HEK293 (cell line): ENCODE results near the gene DCD.

ENCODE experiments used
- CTCF ChIA-PET: fragments of 350-600 bp; formaldehyde crosslinking; extraction: SDS; loops from one replicate; lab custom pipeline; 2021; ENCODE audit warnings: antibody characterized with exemption; lab: Yijun Ruan, JAX
- POLR2A ChIA-PET: fragments of 300-600 bp; formaldehyde crosslinking; extraction: SDS; loops from one replicate; lab custom pipeline; 2020; ENCODE audit warnings: antibody characterized with exemption, inconsistent platforms; lab: Yijun Ruan, JAX
- H3K27ac ChIP-seq: fragments of 200-500 bp; sonication (Bioruptor generic); 2 replicates; pipeline ENCODE4 v1.5.1; 2014; ENCODE audit warnings: low read depth, low read length, control low read depth, inconsistent platforms; ENCODE audit errors: extremely low read depth
- H3K36me3 ChIP-seq, 2 experiments: fragments of 200-500 bp in 1 of 2; sonication (Bioruptor generic) in 1 of 2; 1 replicate in 1 of 2; 2 replicates in 1 of 2; pipeline ENCODE4 v1.5.1; 2014 to 2017; ENCODE audit warnings: inconsistent platforms in 2 of 2, low read length in 2 of 2; ENCODE audit not compliant: control insufficient read depth in 2 of 2, insufficient read depth in 1 of 2
- H3K4me1 ChIP-seq: fragments of 200-500 bp; sonication (Bioruptor generic); 2 replicates; pipeline ENCODE4 v1.5.1; 2014; ENCODE audit warnings: mild to moderate bottlenecking, low read length, inconsistent platforms; ENCODE audit not compliant: control insufficient read depth, insufficient read depth
- H3K4me3 ChIP-seq: 2 replicates; pipeline ENCODE4 v1.5.1; 2011; ENCODE audit warnings: low read depth, mild to moderate bottlenecking, control low read depth, low read length, moderate library complexity
- H3K9me3 ChIP-seq: fragments of 200-500 bp; sonication (Bioruptor generic); 2 replicates; pipeline ENCODE4 v1.5.1; 2014; ENCODE audit warnings: low read depth, low read length, inconsistent platforms; ENCODE audit not compliant: control insufficient read depth, insufficient read depth
- EGR2 ChIP-seq: fragments of 450-650 bp; formaldehyde crosslinking; IDR thresholded peaks from 2 replicates; pipeline ENCODE4 v1.5.1; 2016; ENCODE audit warnings: low read depth, missing biosample characterization, missing genetic modification characterization
- HOXA7 ChIP-seq: sonication (generic); formaldehyde crosslinking; IDR thresholded peaks from 2 replicates; pipeline ENCODE4 v1.8.1; 2022; ENCODE audit warnings: missing genetic modification reagents, borderline replicate concordance
- OSR2 ChIP-seq: fragments of 450-650 bp; formaldehyde crosslinking; IDR thresholded peaks from 2 replicates; pipeline ENCODE4 v1.5.1; 2016; ENCODE audit warnings: missing biosample characterization, missing genetic modification characterization
- SP2 ChIP-seq: fragments of 450-650 bp; formaldehyde crosslinking; IDR thresholded peaks from 2 replicates; pipeline ENCODE4 v1.5.1; 2016; ENCODE audit warnings: missing biosample characterization, missing genetic modification characterization
- ZBTB20 ChIP-seq: fragments of 450-650 bp; formaldehyde crosslinking; IDR thresholded peaks from 2 replicates; pipeline ENCODE4 v1.5.1; 2016; ENCODE audit warnings: missing biosample characterization, missing genetic modification characterization
- ZBTB48 ChIP-seq: fragments of 450-650 bp; formaldehyde crosslinking; IDR thresholded peaks from 2 replicates; pipeline ENCODE4 v1.5.1; 2016; ENCODE audit warnings: missing biosample characterization, missing genetic modification characterization
- ZFP41 ChIP-seq: fragments of 450-650 bp; formaldehyde crosslinking; IDR thresholded peaks from 2 replicates; pipeline ENCODE4 v1.5.1; 2016; ENCODE audit warnings: missing biosample characterization, missing genetic modification characterization, borderline replicate concordance
- ZNF114 ChIP-seq: fragments of 450-650 bp; formaldehyde crosslinking; IDR thresholded peaks from 2 replicates; pipeline ENCODE4 v1.5.0; 2017; ENCODE audit warnings: missing biosample characterization, missing genetic modification characterization
- ZNF239 ChIP-seq: fragments of 450-650 bp; formaldehyde crosslinking; IDR thresholded peaks from 2 replicates; pipeline ENCODE4 v1.5.1; 2016; ENCODE audit warnings: missing biosample characterization, missing genetic modification characterization
- ZNF529 ChIP-seq: fragments of 450-650 bp; formaldehyde crosslinking; IDR thresholded peaks from 2 replicates; pipeline ENCODE4 v1.5.1; 2017; ENCODE audit warnings: missing genetic modification characterization, missing biosample characterization; ENCODE audit not compliant: insufficient replicate concordance
- ZNF544 ChIP-seq: fragments of 450-650 bp; formaldehyde crosslinking; IDR thresholded peaks from 2 replicates; pipeline ENCODE4 v1.5.0; 2017; ENCODE audit warnings: missing biosample characterization, missing genetic modification characterization
- ZNF777 ChIP-seq: fragments of 450-650 bp; formaldehyde crosslinking; IDR thresholded peaks from 2 replicates; pipeline ENCODE4 v1.5.1; 2017; ENCODE audit warnings: missing biosample characterization, missing genetic modification characterization, borderline replicate concordance
- TF ChIP-seq, protein P1 (sequence below): fragments of 450-650 bp; formaldehyde crosslinking; IDR thresholded peaks from 2 replicates; pipeline ENCODE4 v1.5.1; 2016; ENCODE audit warnings: missing biosample characterization, missing genetic modification characterization
- TF ChIP-seq, protein P2 (sequence below): sonication (generic); formaldehyde crosslinking; IDR thresholded peaks from 2 replicates; pipeline ENCODE4 v1.8.1; 2022; ENCODE audit warnings: mild to moderate bottlenecking, moderate library complexity, missing genetic modification reagents
- TF ChIP-seq, protein P3 (sequence below): fragments of 450-650 bp; formaldehyde crosslinking; IDR thresholded peaks from 2 replicates; pipeline ENCODE4 v1.5.1; 2016; ENCODE audit warnings: missing biosample characterization, missing genetic modification characterization, borderline replicate concordance
- TF ChIP-seq, protein P4 (sequence below): fragments of 450-650 bp; formaldehyde crosslinking; conservative IDR thresholded peaks from 2 replicates; pipeline ENCODE4 v1.5.1; 2016; ENCODE audit warnings: low read depth, missing biosample characterization, missing genetic modification characterization
- TF ChIP-seq, protein P5 (sequence below): fragments of 450-650 bp; IDR thresholded peaks from 2 replicates; pipeline ENCODE4 v1.5.1; 2018; ENCODE audit warnings: missing biosample characterization, mild to moderate bottlenecking, missing genetic modification characterization
- TF ChIP-seq, protein P6 (sequence below): fragments of 450-650 bp; formaldehyde crosslinking; IDR thresholded peaks from 2 replicates; pipeline ENCODE4 v1.5.1; 2017; ENCODE audit warnings: missing biosample characterization, missing genetic modification characterization

The DCD gene, protein sequence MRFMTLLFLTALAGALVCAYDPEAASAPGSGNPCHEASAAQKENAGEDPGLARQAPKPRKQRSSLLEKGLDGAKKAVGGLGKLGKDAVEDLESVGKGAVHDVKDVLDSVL

DNA sequence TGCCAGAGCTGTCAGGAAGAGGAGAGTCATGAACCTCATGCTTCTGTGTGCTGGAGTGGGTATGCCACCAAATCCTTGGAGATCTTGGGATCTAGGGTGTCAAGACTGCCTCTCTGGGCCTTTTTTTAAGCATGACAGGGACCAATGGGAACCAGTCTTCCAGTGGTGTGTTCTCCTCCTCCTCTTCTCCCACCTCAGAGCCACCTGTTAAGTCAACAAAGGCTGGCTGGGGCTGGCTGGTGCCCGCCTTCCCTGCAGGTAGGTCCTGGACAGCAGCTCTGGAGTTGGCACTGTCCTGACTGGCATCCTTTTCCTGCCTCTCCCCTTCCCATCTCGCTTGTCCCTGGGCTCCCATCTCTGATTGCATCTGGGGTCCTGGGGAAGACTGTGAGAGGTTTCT is at the start of gene DCD:
Gene DCD (minus strand): TSS at position 101 of the 400 bp plus-strand sequence. CDS start 62 bp downstream, at position 39.
- TF ChIP-seq ZNF544 (tag by site-specific recombination) (no peak), OSR2 (tag by site-specific recombination) (no peak)
- TF ChIP-seq, all 188 proteins: peak for 0
- H3K4me1 ChIP-seq = no peaks in the 10 kb centered on the region
- H3K36me3 ChIP-seq = no peaks in the 10 kb centered on the region
- no peaks in the 10 kb centered on the region for H3K9me3 ChIP-seq
- H3K27ac ChIP-seq = no peak within 1 kb of the TSS
- POLR2A ChIA-PET = no interaction called here
- CTCF ChIA-PET = no interaction called here
- no peak within 1 kb of the TSS for H3K4me3 ChIP-seq

DNA sequence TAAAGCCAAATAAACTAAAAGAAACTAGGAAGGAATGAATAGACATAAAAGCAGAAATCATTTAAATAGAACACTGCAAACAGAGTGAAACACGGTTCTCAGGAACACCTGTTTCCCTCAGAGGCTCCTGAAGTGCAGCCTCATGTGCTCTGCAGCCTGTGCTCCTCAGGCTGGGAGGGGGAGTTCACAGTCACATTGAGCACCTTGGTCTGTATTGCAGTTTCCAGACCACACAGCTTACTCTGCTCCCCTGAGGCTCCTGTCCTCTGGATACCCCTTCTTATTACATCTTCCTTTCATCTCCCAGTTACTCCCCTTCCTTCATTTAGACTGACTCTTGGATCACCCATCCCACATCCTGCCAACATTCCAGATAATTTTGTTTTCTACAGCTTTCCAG is 49.7 kb upstream of the DCD start:
- Histone ChIP-seq H3K27ac (no peak overlapping the region), H3K4me1 (no peaks in the 10 kb centered on the region), H3K36me3 (no peaks in the 10 kb centered on the region), H3K4me3 (no peak overlapping the region), H3K9me3 (no peaks in the 10 kb centered on the region)
- TF ChIP-seq EGR2 (tag by site-specific recombination) = no peak
- TF ChIP-seq, protein P1, sequence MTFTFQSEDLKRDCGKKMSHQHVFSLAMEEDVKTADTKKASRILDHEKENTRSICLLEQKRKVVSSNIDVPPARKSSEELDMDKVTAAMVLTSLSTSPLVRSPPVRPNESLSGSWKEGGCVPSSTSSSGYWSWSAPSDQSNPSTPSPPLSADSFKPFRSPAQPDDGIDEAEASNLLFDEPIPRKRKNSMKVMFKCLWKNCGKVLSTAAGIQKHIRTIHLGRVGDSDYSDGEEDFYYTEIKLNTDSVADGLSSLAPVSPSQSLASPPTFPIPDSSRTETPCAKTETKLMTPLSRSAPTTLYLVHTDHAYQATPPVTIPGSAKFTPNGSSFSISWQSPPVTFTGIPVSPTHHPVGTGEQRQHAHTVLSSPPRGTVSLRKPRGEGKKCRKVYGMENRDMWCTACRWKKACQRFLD (tag by site-specific recombination) = no peak
- TF ChIP-seq ZNF239 (tag by site-specific recombination) = no peak
- no peak for TF ChIP-seq HOXA7
- no peak for TF ChIP-seq SP2 (tag by site-specific recombination)
- no peak for TF ChIP-seq ZNF777 (tag by site-specific recombination)
- TF ChIP-seq ZFP41 (tag by site-specific recombination) = no peak
- TF ChIP-seq, protein P2, sequence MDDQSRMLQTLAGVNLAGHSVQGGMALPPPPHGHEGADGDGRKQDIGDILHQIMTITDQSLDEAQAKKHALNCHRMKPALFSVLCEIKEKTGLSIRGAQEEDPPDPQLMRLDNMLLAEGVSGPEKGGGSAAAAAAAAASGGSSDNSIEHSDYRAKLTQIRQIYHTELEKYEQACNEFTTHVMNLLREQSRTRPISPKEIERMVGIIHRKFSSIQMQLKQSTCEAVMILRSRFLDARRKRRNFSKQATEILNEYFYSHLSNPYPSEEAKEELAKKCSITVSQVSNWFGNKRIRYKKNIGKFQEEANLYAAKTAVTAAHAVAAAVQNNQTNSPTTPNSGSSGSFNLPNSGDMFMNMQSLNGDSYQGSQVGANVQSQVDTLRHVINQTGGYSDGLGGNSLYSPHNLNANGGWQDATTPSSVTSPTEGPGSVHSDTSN (CRISPR knock-in tag) = no peak
- TF ChIP-seq, protein P3, sequence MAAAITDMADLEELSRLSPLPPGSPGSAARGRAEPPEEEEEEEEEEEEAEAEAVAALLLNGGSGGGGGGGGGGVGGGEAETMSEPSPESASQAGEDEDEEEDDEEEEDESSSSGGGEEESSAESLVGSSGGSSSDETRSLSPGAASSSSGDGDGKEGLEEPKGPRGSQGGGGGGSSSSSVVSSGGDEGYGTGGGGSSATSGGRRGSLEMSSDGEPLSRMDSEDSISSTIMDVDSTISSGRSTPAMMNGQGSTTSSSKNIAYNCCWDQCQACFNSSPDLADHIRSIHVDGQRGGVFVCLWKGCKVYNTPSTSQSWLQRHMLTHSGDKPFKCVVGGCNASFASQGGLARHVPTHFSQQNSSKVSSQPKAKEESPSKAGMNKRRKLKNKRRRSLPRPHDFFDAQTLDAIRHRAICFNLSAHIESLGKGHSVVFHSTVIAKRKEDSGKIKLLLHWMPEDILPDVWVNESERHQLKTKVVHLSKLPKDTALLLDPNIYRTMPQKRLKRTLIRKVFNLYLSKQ = no peak
- TF ChIP-seq ZBTB48 (tag by site-specific recombination) = no peak
- no peak for TF ChIP-seq ZNF114 (tag by site-specific recombination)
- no peak for TF ChIP-seq ZBTB20
- TF ChIP-seq ZNF529 (tag by site-specific recombination) = no peak
- TF ChIP-seq, protein P4, sequence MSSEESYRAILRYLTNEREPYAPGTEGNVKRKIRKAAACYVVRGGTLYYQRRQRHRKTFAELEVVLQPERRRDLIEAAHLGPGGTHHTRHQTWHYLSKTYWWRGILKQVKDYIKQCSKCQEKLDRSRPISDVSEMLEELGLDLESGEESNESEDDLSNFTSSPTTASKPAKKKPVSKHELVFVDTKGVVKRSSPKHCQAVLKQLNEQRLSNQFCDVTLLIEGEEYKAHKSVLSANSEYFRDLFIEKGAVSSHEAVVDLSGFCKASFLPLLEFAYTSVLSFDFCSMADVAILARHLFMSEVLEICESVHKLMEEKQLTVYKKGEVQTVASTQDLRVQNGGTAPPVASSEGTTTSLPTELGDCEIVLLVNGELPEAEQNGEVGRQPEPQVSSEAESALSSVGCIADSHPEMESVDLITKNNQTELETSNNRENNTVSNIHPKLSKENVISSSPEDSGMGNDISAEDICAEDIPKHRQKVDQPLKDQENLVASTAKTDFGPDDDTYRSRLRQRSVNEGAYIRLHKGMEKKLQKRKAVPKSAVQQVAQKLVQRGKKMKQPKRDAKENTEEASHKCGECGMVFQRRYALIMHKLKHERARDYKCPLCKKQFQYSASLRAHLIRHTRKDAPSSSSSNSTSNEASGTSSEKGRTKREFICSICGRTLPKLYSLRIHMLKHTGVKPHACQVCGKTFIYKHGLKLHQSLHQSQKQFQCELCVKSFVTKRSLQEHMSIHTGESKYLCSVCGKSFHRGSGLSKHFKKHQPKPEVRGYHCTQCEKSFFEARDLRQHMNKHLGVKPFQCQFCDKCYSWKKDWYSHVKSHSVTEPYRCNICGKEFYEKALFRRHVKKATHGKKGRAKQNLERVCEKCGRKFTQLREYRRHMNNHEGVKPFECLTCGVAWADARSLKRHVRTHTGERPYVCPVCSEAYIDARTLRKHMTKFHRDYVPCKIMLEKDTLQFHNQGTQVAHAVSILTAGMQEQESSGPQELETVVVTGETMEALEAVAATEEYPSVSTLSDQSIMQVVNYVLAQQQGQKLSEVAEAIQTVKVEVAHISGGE (tag by site-specific recombination) = no peak
- TF ChIP-seq, protein P5, sequence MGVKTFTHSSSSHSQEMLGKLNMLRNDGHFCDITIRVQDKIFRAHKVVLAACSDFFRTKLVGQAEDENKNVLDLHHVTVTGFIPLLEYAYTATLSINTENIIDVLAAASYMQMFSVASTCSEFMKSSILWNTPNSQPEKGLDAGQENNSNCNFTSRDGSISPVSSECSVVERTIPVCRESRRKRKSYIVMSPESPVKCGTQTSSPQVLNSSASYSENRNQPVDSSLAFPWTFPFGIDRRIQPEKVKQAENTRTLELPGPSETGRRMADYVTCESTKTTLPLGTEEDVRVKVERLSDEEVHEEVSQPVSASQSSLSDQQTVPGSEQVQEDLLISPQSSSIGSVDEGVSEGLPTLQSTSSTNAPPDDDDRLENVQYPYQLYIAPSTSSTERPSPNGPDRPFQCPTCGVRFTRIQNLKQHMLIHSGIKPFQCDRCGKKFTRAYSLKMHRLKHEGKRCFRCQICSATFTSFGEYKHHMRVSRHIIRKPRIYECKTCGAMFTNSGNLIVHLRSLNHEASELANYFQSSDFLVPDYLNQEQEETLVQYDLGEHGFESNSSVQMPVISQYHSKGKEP (tag by site-specific recombination) = no peak
- TF ChIP-seq, protein P6, sequence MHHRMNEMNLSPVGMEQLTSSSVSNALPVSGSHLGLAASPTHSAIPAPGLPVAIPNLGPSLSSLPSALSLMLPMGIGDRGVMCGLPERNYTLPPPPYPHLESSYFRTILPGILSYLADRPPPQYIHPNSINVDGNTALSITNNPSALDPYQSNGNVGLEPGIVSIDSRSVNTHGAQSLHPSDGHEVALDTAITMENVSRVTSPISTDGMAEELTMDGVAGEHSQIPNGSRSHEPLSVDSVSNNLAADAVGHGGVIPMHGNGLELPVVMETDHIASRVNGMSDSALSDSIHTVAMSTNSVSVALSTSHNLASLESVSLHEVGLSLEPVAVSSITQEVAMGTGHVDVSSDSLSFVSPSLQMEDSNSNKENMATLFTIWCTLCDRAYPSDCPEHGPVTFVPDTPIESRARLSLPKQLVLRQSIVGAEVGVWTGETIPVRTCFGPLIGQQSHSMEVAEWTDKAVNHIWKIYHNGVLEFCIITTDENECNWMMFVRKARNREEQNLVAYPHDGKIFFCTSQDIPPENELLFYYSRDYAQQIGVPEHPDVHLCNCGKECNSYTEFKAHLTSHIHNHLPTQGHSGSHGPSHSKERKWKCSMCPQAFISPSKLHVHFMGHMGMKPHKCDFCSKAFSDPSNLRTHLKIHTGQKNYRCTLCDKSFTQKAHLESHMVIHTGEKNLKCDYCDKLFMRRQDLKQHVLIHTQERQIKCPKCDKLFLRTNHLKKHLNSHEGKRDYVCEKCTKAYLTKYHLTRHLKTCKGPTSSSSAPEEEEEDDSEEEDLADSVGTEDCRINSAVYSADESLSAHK = no peak
- ChIA-PET CTCF (interaction anchor here (0.6 to 1.1 kb wide), 4 partner anchors 100 to 452 kb away, joined by 3 to 4 read pairs (median 3); no protein-coding TSS in a partner anchor), POLR2A (no interaction called here)
